Measurements from ENCODE around the gene PPP2R5C. TPM values are rescaled to one million over a fixed set of nuclear protein-coding genes. Genes with fewer than 3 reads are reported as not detected.

Gene PPP2R5C
- total and polyA plus RNA-seq, 9 of the 15 experiments (the other 6 are each of a cell fraction or from before 2014, with no cell fraction given) = 284 to 617 (median 395) TPM

GRCh38 chr14:101957406-101958234, 196.1 kb downstream of the PPP2R5C start (continued):
- no peak for TF ChIP-seq ZBTB11 (CRISPR knock-in tag; IDR thresholded peaks at IDR 0.05)
- TF ChIP-seq ZNF830 (CRISPR knock-in tag; IDR thresholded peaks at IDR 0.05) = no peak
- TF ChIP-seq SMARCC2 (IDR thresholded peaks at IDR 0.05; ENCODE audit: low read depth) = no peak
- TF ChIP-seq ASH1L (IDR thresholded peaks at IDR 0.05; ENCODE audit: borderline replicate concordance, low read depth, partially characterized antibody) = no peak
- TF ChIP-seq ZNF584 (CRISPR knock-in tag; IDR thresholded peaks at IDR 0.05; ENCODE audit: low read depth) = no peak
- TF ChIP-seq, protein P1, sequence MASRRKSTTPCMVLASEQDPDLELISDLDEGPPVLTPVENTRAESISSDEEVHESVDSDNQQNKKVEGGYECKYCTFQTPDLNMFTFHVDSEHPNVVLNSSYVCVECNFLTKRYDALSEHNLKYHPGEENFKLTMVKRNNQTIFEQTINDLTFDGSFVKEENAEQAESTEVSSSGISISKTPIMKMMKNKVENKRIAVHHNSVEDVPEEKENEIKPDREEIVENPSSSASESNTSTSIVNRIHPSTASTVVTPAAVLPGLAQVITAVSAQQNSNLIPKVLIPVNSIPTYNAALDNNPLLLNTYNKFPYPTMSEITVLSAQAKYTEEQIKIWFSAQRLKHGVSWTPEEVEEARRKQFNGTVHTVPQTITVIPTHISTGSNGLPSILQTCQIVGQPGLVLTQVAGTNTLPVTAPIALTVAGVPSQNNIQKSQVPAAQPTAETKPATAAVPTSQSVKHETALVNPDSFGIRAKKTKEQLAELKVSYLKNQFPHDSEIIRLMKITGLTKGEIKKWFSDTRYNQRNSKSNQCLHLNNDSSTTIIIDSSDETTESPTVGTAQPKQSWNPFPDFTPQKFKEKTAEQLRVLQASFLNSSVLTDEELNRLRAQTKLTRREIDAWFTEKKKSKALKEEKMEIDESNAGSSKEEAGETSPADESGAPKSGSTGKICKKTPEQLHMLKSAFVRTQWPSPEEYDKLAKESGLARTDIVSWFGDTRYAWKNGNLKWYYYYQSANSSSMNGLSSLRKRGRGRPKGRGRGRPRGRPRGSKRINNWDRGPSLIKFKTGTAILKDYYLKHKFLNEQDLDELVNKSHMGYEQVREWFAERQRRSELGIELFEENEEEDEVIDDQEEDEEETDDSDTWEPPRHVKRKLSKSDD (conservative IDR thresholded peaks at IDR 0.05; ENCODE audit: low read length) = no peak
- no peak for TF ChIP-seq EP300 (IDR thresholded peaks at IDR 0.05; ENCODE audit: low read length)
- no peak for TF ChIP-seq ZNF263 (CRISPR knock-in tag; IDR thresholded peaks at IDR 0.05; ENCODE audit: borderline replicate concordance)
- peak; percentile 54 for TF ChIP-seq NCOR1 (IDR thresholded peaks at IDR 0.05)
- TF ChIP-seq MNT (conservative IDR thresholded peaks at IDR 0.05) = peak; percentile 91 to 95
- no peak for TF ChIP-seq ILF3 (IDR thresholded peaks at IDR 0.05; ENCODE audit: borderline replicate concordance)
- no peak for TF ChIP-seq ZNF77 (CRISPR knock-in tag; IDR thresholded peaks at IDR 0.05)
- TF ChIP-seq ETS2 (tag; IDR thresholded peaks at IDR 0.05; ENCODE audit: borderline replicate concordance, poor library complexity, severe bottlenecking) = no peak
- no peak for TF ChIP-seq CBX2 (IDR thresholded peaks at IDR 0.05; ENCODE audit: insufficient read depth, low read length, poor library complexity, severe bottlenecking)
- no peak for TF ChIP-seq ETV6 (IDR thresholded peaks at IDR 0.05; ENCODE audit: borderline replicate concordance in 1 of 2, low read depth in 2 of 2, low read length in 1 of 2)
- TF ChIP-seq ETV6 (CRISPR knock-in tag; IDR thresholded peaks at IDR 0.05; ENCODE audit: borderline replicate concordance) = no peak
